Hepatocyte (in vitro differentiated cells): Measurements from ENCODE around the gene NPAS4. TPM values are rescaled to one million over a fixed set of nuclear protein-coding genes. Genes with fewer than 3 reads are reported as not detected.
A peak's percentile ranks its signal among the peaks of the same experiment; 100 is the strongest.
"Not testable (repeated sequence)": the region's sequence is repeated elsewhere in the genome, so short reads cannot be mapped to it uniquely, and the experiment has no call there.

ENCODE experiments used
- DNase-seq: peaks from one replicate; pipeline ENCODE4 v3.0.0-alpha.2; 2016; ENCODE audit warnings: low spot score
- H2AFZ ChIP-seq: fragments of 200-600 bp; sonication (generic); 2 replicates; pipeline ENCODE4 v1.6.0; 2016; ENCODE audit warnings: antibody characterized with exemption, mild to moderate bottlenecking
- H3K27ac ChIP-seq: fragments of 200-600 bp; sonication (generic); 2 replicates; pipeline ENCODE4 v1.5.1; 2016; ENCODE audit warnings: mild to moderate bottlenecking
- H3K27me3 ChIP-seq: fragments of 200-600 bp; sonication (generic); 2 replicates; pipeline ENCODE4 v1.6.1; 2016
- H3K36me3 ChIP-seq: fragments of 200-600 bp; sonication (generic); replicated peaks from 2 replicates; pipeline ENCODE4 v1.5.1; 2016; ENCODE audit warnings: low read depth; ENCODE audit not compliant: insufficient read depth
- H3K4me1 ChIP-seq: fragments of 200-600 bp; sonication (generic); 2 replicates; pipeline ENCODE4 v1.5.1; 2016; ENCODE audit warnings: mild to moderate bottlenecking, moderate library complexity; ENCODE audit not compliant: insufficient read depth
- H3K4me2 ChIP-seq: fragments of 200-600 bp; sonication (generic); 2 replicates; pipeline ENCODE4 v1.6.0; 2016
- H3K4me3 ChIP-seq: fragments of 200-600 bp; sonication (generic); 2 replicates; pipeline ENCODE4 v1.5.1; 2016; ENCODE audit warnings: mild to moderate bottlenecking
- H3K79me2 ChIP-seq: fragments of 200-600 bp; sonication (generic); 2 replicates; pipeline ENCODE4 v1.6.0; 2017; ENCODE audit warnings: mild to moderate bottlenecking
- H3K9me2 ChIP-seq: fragments of 200-600 bp; sonication (generic); replicated peaks from 2 replicates; pipeline ENCODE4 v1.6.0; 2017; ENCODE audit warnings: mild to moderate bottlenecking; ENCODE audit not compliant: insufficient read depth
- H3K9me3 ChIP-seq: fragments of 200-600 bp; sonication (generic); 2 replicates; pipeline ENCODE4 v1.5.1; 2016; ENCODE audit warnings: low read depth, mild to moderate bottlenecking
- H4K20me1 ChIP-seq: fragments of 200-600 bp; sonication (generic); 2 replicates; pipeline ENCODE4 v1.6.0; 2016; ENCODE audit warnings: mild to moderate bottlenecking; ENCODE audit not compliant: insufficient read depth, poor library complexity, severe bottlenecking
- EZH2 ChIP-seq: fragments of 200-600 bp; sonication (generic); IDR thresholded peaks from 2 replicates; pipeline ENCODE4 v1.6.1; 2016; ENCODE audit warnings: antibody characterized with exemption, mild to moderate bottlenecking, borderline replicate concordance
- EZH2phosphoT487 ChIP-seq: fragments of 200-600 bp; sonication (generic); IDR thresholded peaks from one replicate; pipeline ENCODE4 v1.6.1; 2018; ENCODE audit warnings: antibody characterized with exemption, mild to moderate bottlenecking, low read depth, moderate library complexity; ENCODE audit not compliant: unreplicated experiment, severe bottlenecking
- WGBS: methylation state at CpG from one replicate; pipeline ENCODE4 v1.1.6; 2016; ENCODE audit warnings: low lambda C conversion rate; ENCODE audit errors: missing lambda C conversion rate; 5-methylcytosine and 5-hydroxymethylcytosine counted together
- polyA plus RNA-seq: library from polyadenylated mRNA; unstranded; fragments of >200 nt; fragmentation: Nextera tagmentation; extraction: Ambion mirVana; gene quantifications from 2 replicates; pipeline ENCODE4 v1.2.1, GENCODE V29; 2016
- total RNA-seq: library from RNA; depleted of rRNA; stranded (reverse); fragments of >200 nt; gene quantifications from 2 replicates; pipeline ENCODE4 v1.2.3, GENCODE V29; 2014
- TF ChIP-seq, protein P1 (sequence below): fragments of 200-600 bp; sonication (generic); IDR thresholded peaks from 2 replicates; pipeline ENCODE4 v1.5.1; 2016; ENCODE audit warnings: antibody characterized with exemption, mild to moderate bottlenecking; ENCODE audit not compliant: poor library complexity

NPAS4 gene
- total and polyA plus RNA-seq, 2 experiments from 2014 or later = 0.31 TPM; not detected in 1

DNA sequence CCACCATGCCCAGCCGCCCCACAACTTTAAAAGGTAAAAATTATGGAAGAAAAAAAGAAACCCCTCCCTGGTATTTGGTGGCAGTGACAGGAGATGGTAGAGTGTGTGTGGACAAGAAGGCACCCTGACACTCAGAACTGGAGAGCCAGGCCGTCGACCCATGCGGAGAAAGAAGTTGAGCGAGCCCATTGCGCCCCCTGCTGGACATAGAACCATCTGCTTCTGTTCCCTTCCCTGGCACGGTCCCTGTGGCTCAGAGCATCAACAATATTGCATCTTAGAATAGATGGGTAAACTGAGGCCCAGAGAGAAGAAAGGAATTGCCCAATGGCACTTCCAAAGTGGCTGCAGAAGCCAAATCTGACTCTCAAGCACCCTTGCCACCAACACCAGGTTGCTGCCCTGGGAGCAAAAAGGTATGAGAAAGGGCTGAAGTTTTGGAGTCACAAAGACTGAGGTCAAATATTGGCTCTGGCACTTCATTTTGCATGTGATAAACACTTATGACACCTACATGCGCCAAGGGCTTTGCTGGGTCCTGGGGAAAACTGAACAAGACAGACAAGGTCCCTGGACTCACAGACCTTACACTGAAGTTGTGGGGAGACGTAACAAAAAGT, 9.3 kb downstream of the NPAS4 start:
- H3K79me2 ChIP-seq = no peaks in the 10 kb centered on the region
- TF ChIP-seq EZH2 = no peak
- TF ChIP-seq, protein P1, sequence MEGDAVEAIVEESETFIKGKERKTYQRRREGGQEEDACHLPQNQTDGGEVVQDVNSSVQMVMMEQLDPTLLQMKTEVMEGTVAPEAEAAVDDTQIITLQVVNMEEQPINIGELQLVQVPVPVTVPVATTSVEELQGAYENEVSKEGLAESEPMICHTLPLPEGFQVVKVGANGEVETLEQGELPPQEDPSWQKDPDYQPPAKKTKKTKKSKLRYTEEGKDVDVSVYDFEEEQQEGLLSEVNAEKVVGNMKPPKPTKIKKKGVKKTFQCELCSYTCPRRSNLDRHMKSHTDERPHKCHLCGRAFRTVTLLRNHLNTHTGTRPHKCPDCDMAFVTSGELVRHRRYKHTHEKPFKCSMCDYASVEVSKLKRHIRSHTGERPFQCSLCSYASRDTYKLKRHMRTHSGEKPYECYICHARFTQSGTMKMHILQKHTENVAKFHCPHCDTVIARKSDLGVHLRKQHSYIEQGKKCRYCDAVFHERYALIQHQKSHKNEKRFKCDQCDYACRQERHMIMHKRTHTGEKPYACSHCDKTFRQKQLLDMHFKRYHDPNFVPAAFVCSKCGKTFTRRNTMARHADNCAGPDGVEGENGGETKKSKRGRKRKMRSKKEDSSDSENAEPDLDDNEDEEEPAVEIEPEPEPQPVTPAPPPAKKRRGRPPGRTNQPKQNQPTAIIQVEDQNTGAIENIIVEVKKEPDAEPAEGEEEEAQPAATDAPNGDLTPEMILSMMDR = peak; percentile 74
- no peaks in the 10 kb centered on the region for H3K27me3 ChIP-seq
- H2AFZ ChIP-seq = no peak overlapping the region
- DNase-seq = peak; percentile 84
- WGBS = 30% methylated on average over 9 of the region's 9 CpGs
- H4K20me1 ChIP-seq = no peaks in the 10 kb centered on the region
- no peak overlapping the region for H3K4me3 ChIP-seq
- no peaks in the 10 kb centered on the region for H3K36me3 ChIP-seq
- no peak overlapping the region for H3K27ac ChIP-seq
- no peaks in the 10 kb centered on the region for H3K4me1 ChIP-seq
- no peak overlapping the region for H3K4me2 ChIP-seq
- H3K9me3 ChIP-seq = no peaks in the 10 kb centered on the region
- H3K9me2 ChIP-seq = no peaks in the 10 kb centered on the region

DNA sequence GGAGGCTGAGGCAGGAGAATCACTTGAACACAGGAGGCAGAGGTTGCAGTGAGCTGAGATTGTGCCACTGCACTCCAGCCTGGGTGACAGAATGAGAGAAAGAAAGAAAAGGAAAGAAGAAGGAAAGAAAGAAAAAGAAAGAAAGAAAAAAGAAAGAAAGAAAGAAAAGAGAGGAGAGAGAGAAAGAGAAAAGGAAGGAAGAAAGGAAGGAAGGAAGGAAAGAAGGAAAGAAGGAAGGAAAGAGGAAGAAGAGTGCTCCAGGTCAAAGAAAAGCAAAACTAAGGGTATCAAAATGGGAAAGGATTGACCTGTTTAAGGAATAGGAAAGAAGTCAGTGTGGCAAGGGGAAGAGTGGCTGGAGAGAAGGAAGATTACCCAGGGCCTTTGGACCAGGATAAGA, 10.5 kb downstream of the NPAS4 start:
- not testable (repeated sequence) for H4K20me1 ChIP-seq, H3K27me3 ChIP-seq, H3K4me3 ChIP-seq, H3K4me2 ChIP-seq, H2AFZ ChIP-seq, H3K9me3 ChIP-seq, H3K36me3 ChIP-seq, H3K9me2 ChIP-seq, H3K4me1 ChIP-seq, H3K79me2 ChIP-seq, H3K27ac ChIP-seq, DNase-seq

- H3K4me1 ChIP-seq, DNase-seq, H3K9me2 ChIP-seq, H3K4me2 ChIP-seq, H3K79me2 ChIP-seq, H3K27me3 ChIP-seq, H2AFZ ChIP-seq, H4K20me1 ChIP-seq, H3K36me3 ChIP-seq, H3K4me3 ChIP-seq, H3K27ac ChIP-seq, H3K9me3 ChIP-seq: not testable (repeated sequence)
- 84% methylated on average over 8 of the region's 8 CpGs for WGBS
Observed at GRCh38 chr11:66431871-66432329, 11.1 kb downstream of the NPAS4 start.

- Histone ChIP-seq H3K27me3 (no peaks in the 10 kb centered on the region), H4K20me1 (no peaks in the 10 kb centered on the region), H3K9me3 (no peaks in the 10 kb centered on the region), H3K79me2 (peaks cover 3% of the 10 kb centered on the region), H3K9me2 (no peaks in the 10 kb centered on the region), H3K4me1 (peaks cover 1% of the 10 kb centered on the region), H3K27ac (no peak overlapping the region), H2AFZ (no peak overlapping the region), H3K4me2 (no peak overlapping the region), H3K36me3 (no peaks in the 10 kb centered on the region), H3K4me3 (no peak overlapping the region)
- TF ChIP-seq EZH2phosphoT487 (no peak), EZH2 (no peak)
- TF ChIP-seq, protein P1 = no peak
- WGBS = 96% methylated on average over 7 of the region's 7 CpGs
- DNase-seq = no peak
Observed at GRCh38 chr11:66432597-66432996, 11.8 kb downstream of the NPAS4 start.
